Heart left ventricle (tissue), 13 donors: ENCODE measurements around the gene ESPNL.

Experiments used
- CTCF ChIP-seq, 12 donors: fragments of 200-600 bp; sonication (generic) in 4 of 12; IDR thresholded peaks; one replicate each; pipeline versions ENCODE4 v1.5.0 to v1.8.0; 2018 to 2022; ENCODE audit warnings: antibody characterized with exemption in 12 of 12, mild to moderate bottlenecking in 5 of 12
- POLR2A ChIP-seq, 2 donors: fragments of 450-650 bp; IDR thresholded peaks; one replicate each; pipeline ENCODE4 v1.6.1; 2017; ENCODE audit warnings: antibody characterized with exemption in 2 of 2, mild to moderate bottlenecking in 2 of 2, moderate library complexity in 2 of 2
- donor health status: ischemic (EF 13 %, LVEDD 7.1; RV severe dilation, severe dysfunction).
- donor health status: DM: no; HTN: yes; CAD: no.
- donor health status: DM: no; HTN: no; CAD: no.
- donor health status: ischemic (EF 25% LVEDD 6.9; RV normal size, moderate dysfunction).
- donor health status: ischemic (EF 25% LVEDD 5.7; RV mildly dilated, moderate dysfunction).
- donor health status: ischemic (EF 35%, LVEDD 5.7; RV mildly dilated, moderate dysfunction).
- donor health status: nonischemic (EF 11% LVEDD 7.7; RV severe dilation, severe dysfunction).
- donor health status: DM: yes; HTN: yes; CAD: no.
- donor health status: PGD.
- donor health status: ischemic (EF 29% LVEDD 5.4; RV normal size, mild dysfunction).
- donor health status: nonischemic (EF 23%, LVEDD 6.1; RV moderate dilation, normal function).

GRCh38 chr2:238160206-238161129 lies 60.3 kb downstream of the ESPNL start:
- TF ChIP-seq CTCF (IDR thresholded peaks at IDR 0.05), result peak in 6 of 12 donors; percentile 8 to 33 (median 17)
- no peak for TF ChIP-seq POLR2A (IDR thresholded peaks at IDR 0.05)
